Smooth muscle cell (in vitro differentiated cells): ENCODE data around the gene SLC25A10. TPM values are rescaled to one million over a fixed set of nuclear protein-coding genes. Genes with fewer than 3 reads are reported as not detected.

Experiments
- DNase-seq: peaks from one replicate; lab custom pipeline; 2025; ENCODE audit not compliant: unreplicated experiment; lab: John Stamatoyannopoulos, UW
- H2AFZ ChIP-seq: fragments of 200-600 bp; sonication (generic); 2 replicates; pipeline ENCODE4 v1.6.0; 2016; ENCODE audit warnings: antibody characterized with exemption, low read depth, mild to moderate bottlenecking
- H3F3A ChIP-seq: fragments of 200-600 bp; sonication (generic); 2 replicates; pipeline ENCODE4 v1.6.0; 2017; ENCODE audit warnings: antibody characterized with exemption, low read depth
- H3K27ac ChIP-seq: fragments of 200-600 bp; sonication (generic); 2 replicates; pipeline ENCODE4 v1.5.1; 2016; ENCODE audit warnings: low read depth, mild to moderate bottlenecking
- H3K27me3 ChIP-seq: fragments of 200-600 bp; sonication (generic); 2 replicates; pipeline ENCODE4 v1.6.1; 2016; ENCODE audit warnings: low read depth, mild to moderate bottlenecking
- H3K36me3 ChIP-seq: fragments of 200-600 bp; sonication (generic); 2 replicates; pipeline ENCODE4 v1.5.1; 2016; ENCODE audit warnings: low read depth
- H3K4me1 ChIP-seq: fragments of 200-600 bp; sonication (generic); 2 replicates; pipeline ENCODE4 v1.5.1; 2016; ENCODE audit warnings: low read depth
- H3K4me2 ChIP-seq: fragments of 200-600 bp; sonication (generic); 2 replicates; pipeline ENCODE4 v1.6.0; 2016; ENCODE audit warnings: mild to moderate bottlenecking
- H3K4me3 ChIP-seq: fragments of 200-600 bp; sonication (generic); 2 replicates; pipeline ENCODE4 v1.5.1; 2016; ENCODE audit warnings: mild to moderate bottlenecking
- H3K79me2 ChIP-seq: fragments of 200-600 bp; sonication (generic); 2 replicates; pipeline ENCODE4 v1.6.0; 2016; ENCODE audit warnings: low read depth, mild to moderate bottlenecking
- H3K9ac ChIP-seq: fragments of 200-600 bp; sonication (generic); 2 replicates; pipeline ENCODE4 v1.6.0; 2016; ENCODE audit warnings: low read depth
- H3K9me3 ChIP-seq: fragments of 200-600 bp; sonication (generic); replicated peaks from 2 replicates; pipeline ENCODE4 v1.5.1; 2016; ENCODE audit warnings: low read depth
- H4K20me1 ChIP-seq: fragments of 200-600 bp; sonication (generic); 2 replicates; pipeline ENCODE4 v1.6.0; 2016; ENCODE audit warnings: low read depth
- CTCF ChIP-seq: fragments of 200-600 bp; sonication (generic); IDR thresholded peaks from 2 replicates; pipeline ENCODE4 v1.5.1; 2017; ENCODE audit warnings: borderline replicate concordance, mild to moderate bottlenecking, antibody characterized with exemption; ENCODE audit not compliant: insufficient read depth, poor library complexity, severe bottlenecking
- WGBS: methylation state at CpG from one replicate; pipeline ENCODE4 v1.1.7; 2016; ENCODE audit warnings: low lambda C conversion rate; 5-methylcytosine and 5-hydroxymethylcytosine counted together
- microRNA-seq: library from miRNA; unstranded; fragments of <30 nt; microRNA quantifications from one replicate; pipeline ENCODE4, GENCODE V29; 2016; ENCODE audit warnings: borderline number of aligned reads
- polyA plus RNA-seq: library from polyadenylated mRNA; unstranded; fragments of >200 nt; fragmentation: Nextera tagmentation; extraction: Ambion mirVana; gene quantifications from 2 replicates; pipeline ENCODE4 v1.2.1, GENCODE V29; 2016
- small RNA-seq: library from RNA; depleted of rRNA; stranded (forward); fragments of <200 nt; gene quantifications from one replicate; pipeline ENCODE3, GENCODE V24; 2014
- total RNA-seq: library from RNA; depleted of rRNA; stranded (reverse); fragments of >200 nt; gene quantifications from 2 replicates; pipeline ENCODE4 v1.2.3, GENCODE V29; 2014

Gene SLC25A10
- total and polyA plus RNA-seq, 2 experiments from 2014 or later = 8.4 to 13.0 TPM

GRCh38 chr17:81741049-81741593, 29.0 kb downstream of the SLC25A10 start:
- Histone ChIP-seq H4K20me1 (no peaks in the 10 kb centered on the region), H3K36me3 (no peaks in the 10 kb centered on the region), H3K27ac (no peak overlapping the region), H3K79me2 (no peaks in the 10 kb centered on the region), H2AFZ (no peak overlapping the region), H3K27me3 (no peaks in the 10 kb centered on the region), H3K4me3 (no peak overlapping the region), H3K4me2 (no peak overlapping the region), H3K4me1 (no peaks in the 10 kb centered on the region), H3F3A (no peaks in the 10 kb centered on the region), H3K9ac (no peak overlapping the region), H3K9me3 (no peaks in the 10 kb centered on the region)
- no peak for DNase-seq
- WGBS = 87% methylated on average over 10 of the region's 22 CpGs
- TF ChIP-seq CTCF = no peak

- Histone ChIP-seq H4K20me1 (no peaks in the 10 kb centered on the region), H3F3A (no peaks in the 10 kb centered on the region), H3K4me3 (no peak overlapping the region), H3K36me3 (no peaks in the 10 kb centered on the region), H2AFZ (no peak overlapping the region), H3K9ac (no peak overlapping the region), H3K4me1 (no peaks in the 10 kb centered on the region), H3K4me2 (no peak overlapping the region), H3K27me3 (no peaks in the 10 kb centered on the region), H3K27ac (no peak overlapping the region), H3K9me3 (no peaks in the 10 kb centered on the region), H3K79me2 (no peaks in the 10 kb centered on the region)
- no peak for TF ChIP-seq CTCF
- WGBS = 84% methylated on average over 18 of the region's 26 CpGs
- DNase-seq = no peak
These were observed 29.7 kb downstream of the SLC25A10 start for GRCh38 chr17:81741594-81742452.

Small RNA genes lying within 50 kb of the gene (microRNA-seq; reads per million reads assigned to microRNA genes)
- gene MIR6786 = 2.3 reads per million

Small RNA genes lying within 50 kb of the gene (small RNA-seq; reads per million reads assigned to genes)
- 0.13 reads per million for gene MIR6786

Other genes starting within 250 kb of the SLC25A10 start
- gene ACTG1, start 199.5 kb upstream of the SLC25A10 start, total RNA-seq = 6,157 and 6,793 TPM in 2 replicates
- gene ACTG1, start 199.5 kb upstream of the SLC25A10 start, polyA plus RNA-seq = 5,089 and 5,332 TPM in 2 replicates
- gene FSCN2, start 183.9 kb upstream of the SLC25A10 start, total RNA-seq = 0.63 and 2.2 TPM in 2 replicates
- 0.56 and 0.72 TPM in 2 replicates for gene FSCN2, start 183.9 kb upstream of the SLC25A10 start, polyA plus RNA-seq
- gene FAAP100, start 159.9 kb upstream of the SLC25A10 start, total RNA-seq = 17.9 and 19.4 TPM in 2 replicates
- gene FAAP100, start 159.9 kb upstream of the SLC25A10 start, polyA plus RNA-seq = 25.4 and 28.5 TPM in 2 replicates
- 46.3 and 58.1 TPM in 2 replicates for gene NPLOC4, start 75.2 kb upstream of the SLC25A10 start, total RNA-seq
- 52.0 and 60.9 TPM in 2 replicates for gene NPLOC4, start 75.2 kb upstream of the SLC25A10 start, polyA plus RNA-seq
- 0.67 and 2.6 TPM in 2 replicates for gene TSPAN10, start 75.1 kb upstream of the SLC25A10 start, total RNA-seq
- 1.2 and 3.4 TPM in 2 replicates for gene TSPAN10, start 75.1 kb upstream of the SLC25A10 start, polyA plus RNA-seq
- 1.3 and 14.5 TPM in 2 replicates for gene PDE6G, start 55.7 kb upstream of the SLC25A10 start, total RNA-seq
- 3.2 and 5.3 TPM in 2 replicates for gene PDE6G, start 55.7 kb upstream of the SLC25A10 start, polyA plus RNA-seq
- 13.0 and 26.6 TPM in 2 replicates for gene OXLD1, start 45.7 kb upstream of the SLC25A10 start, total RNA-seq
- 32.1 and 32.3 TPM in 2 replicates for gene OXLD1, start 45.7 kb upstream of the SLC25A10 start, polyA plus RNA-seq
- 5.0 and 8.1 TPM in 2 replicates for gene CCDC137, start 45.5 kb upstream of the SLC25A10 start, total RNA-seq
- gene CCDC137, start 45.5 kb upstream of the SLC25A10 start, polyA plus RNA-seq = 24.6 and 30.2 TPM in 2 replicates
- 22.3 and 24.0 TPM in 2 replicates for gene ARL16, start 28.5 kb upstream of the SLC25A10 start, total RNA-seq
- 62.1 and 77.3 TPM in 2 replicates for gene ARL16, start 28.5 kb upstream of the SLC25A10 start, polyA plus RNA-seq
- gene HGS, start 28.3 kb upstream of the SLC25A10 start, total RNA-seq = 64.9 and 68.0 TPM in 2 replicates
- gene HGS, start 28.3 kb upstream of the SLC25A10 start, polyA plus RNA-seq = 164 and 194 TPM in 2 replicates
- 16.5 and 22.2 TPM in 2 replicates for gene MRPL12, start 8.9 kb upstream of the SLC25A10 start, total RNA-seq
- 83.6 and 92.4 TPM in 2 replicates for gene MRPL12, start 8.9 kb upstream of the SLC25A10 start, polyA plus RNA-seq
- not detected in 2 replicates for gene GCGR, start 91.9 kb downstream of the SLC25A10 start, total RNA-seq
- gene GCGR, start 91.9 kb downstream of the SLC25A10 start, polyA plus RNA-seq = 0.58 TPM in 1 of 2 replicates, not detected in the other
- gene MCRIP1, start 121.0 kb downstream of the SLC25A10 start, total RNA-seq = 85.1 and 85.8 TPM in 2 replicates
- gene MCRIP1, start 121.0 kb downstream of the SLC25A10 start, polyA plus RNA-seq = 194 and 208 TPM in 2 replicates
- gene PPP1R27, start 122.8 kb downstream of the SLC25A10 start, total RNA-seq = 0.58 and 3.1 TPM in 2 replicates
- 0.79 and 1.6 TPM in 2 replicates for gene PPP1R27, start 122.8 kb downstream of the SLC25A10 start, polyA plus RNA-seq
- 1,406 and 1,593 TPM in 2 replicates for gene P4HB, start 148.3 kb downstream of the SLC25A10 start, total RNA-seq
- gene P4HB, start 148.3 kb downstream of the SLC25A10 start, polyA plus RNA-seq = 1,326 and 1,526 TPM in 2 replicates
- gene ARHGDIA, start 159.1 kb downstream of the SLC25A10 start, total RNA-seq = 67.6 and 256 TPM in 2 replicates
- gene ARHGDIA, start 159.1 kb downstream of the SLC25A10 start, polyA plus RNA-seq = 353 and 360 TPM in 2 replicates
- gene ALYREF, start 179.3 kb downstream of the SLC25A10 start, total RNA-seq = 58.9 and 75.9 TPM in 2 replicates
- gene ALYREF, start 179.3 kb downstream of the SLC25A10 start, polyA plus RNA-seq = 123 and 136 TPM in 2 replicates
- 147 and 222 TPM in 2 replicates for gene ANAPC11, start 179.4 kb downstream of the SLC25A10 start, total RNA-seq
- 428 and 444 TPM in 2 replicates for gene ANAPC11, start 179.4 kb downstream of the SLC25A10 start, polyA plus RNA-seq
- gene NPB, start 190.0 kb downstream of the SLC25A10 start, total RNA-seq = 7.9 TPM in 1 of 2 replicates, not detected in the other
- gene NPB, start 190.0 kb downstream of the SLC25A10 start, polyA plus RNA-seq = 13.6 and 14.4 TPM in 2 replicates
- 10.3 and 11.4 TPM in 2 replicates for gene PCYT2, start 199.1 kb downstream of the SLC25A10 start, total RNA-seq
- gene PCYT2, start 199.1 kb downstream of the SLC25A10 start, polyA plus RNA-seq = 27.9 and 50.6 TPM in 2 replicates
- gene SIRT7, start 205.9 kb downstream of the SLC25A10 start, total RNA-seq = 9.5 and 19.9 TPM in 2 replicates
- 10.1 and 27.9 TPM in 2 replicates for gene SIRT7, start 205.9 kb downstream of the SLC25A10 start, polyA plus RNA-seq
- gene MAFG, start 215.5 kb downstream of the SLC25A10 start, total RNA-seq = 13.7 and 15.3 TPM in 2 replicates
- gene MAFG, start 215.5 kb downstream of the SLC25A10 start, polyA plus RNA-seq = 30.3 and 39.0 TPM in 2 replicates
- gene PYCR1, start 225.0 kb downstream of the SLC25A10 start, total RNA-seq = 144 and 157 TPM in 2 replicates
- 213 and 339 TPM in 2 replicates for gene PYCR1, start 225.0 kb downstream of the SLC25A10 start, polyA plus RNA-seq
- not detected in 2 replicates for gene MYADML2, start 234.9 kb downstream of the SLC25A10 start, total RNA-seq
- gene MYADML2, start 234.9 kb downstream of the SLC25A10 start, polyA plus RNA-seq = 0.82 TPM in 1 of 2 replicates, not detected in the other
- 0.90 and 1.3 TPM in 2 replicates for gene NOTUM, start 248.9 kb downstream of the SLC25A10 start, total RNA-seq
- 0.24 and 2.9 TPM in 2 replicates for gene NOTUM, start 248.9 kb downstream of the SLC25A10 start, polyA plus RNA-seq